ENCODE measurements around the gene TBC1D30. TPM values are rescaled to one million over a fixed set of nuclear protein-coding genes. Genes with fewer than 3 reads are reported as not detected.

Gene TBC1D30
- total RNA-seq, 1 donor = 0.72 TPM

GRCh38 chr12:64894827-64895475 lies 70.5 kb downstream of the TBC1D30 start:
- no peaks in the 10 kb centered on the region for H3K79me2 ChIP-seq (ENCODE audit: insufficient read depth, low read length)
- TF ChIP-seq CTCF (IDR thresholded peaks at IDR 0.05; ENCODE audit: extremely low read depth, low read depth, low read length) = no peak
- H3K9me3 ChIP-seq (ENCODE audit: low read depth, low read length) = no peaks in the 10 kb centered on the region
- no peak for DNase-seq (ENCODE audit: insufficient read length, low spot score, missing footprints)
- no peaks in the 10 kb centered on the region for H3K36me3 ChIP-seq (ENCODE audit: insufficient read depth, low read length)
- peaks cover 22% of the 10 kb centered on the region for H3K4me1 ChIP-seq (ENCODE audit: insufficient read depth, low read length)
- no peak overlapping the region for H2AFZ ChIP-seq (ENCODE audit: low read length)
- peak overlapping the region; percentile 53 for H3K27ac ChIP-seq (ENCODE audit: low read depth, low read length)
- no peak overlapping the region for H3K4me3 ChIP-seq (ENCODE audit: insufficient read depth, low read length)
- no peaks in the 10 kb centered on the region for H3K27me3 ChIP-seq (ENCODE audit: insufficient read depth, low read length)
- no peaks in the 10 kb centered on the region for H4K20me1 ChIP-seq (ENCODE audit: insufficient read depth, low read length)
- peak overlapping the region; percentile 31 for H3K4me2 ChIP-seq (ENCODE audit: insufficient read depth, low read length)

- Histone ChIP-seq H3K79me2 (ENCODE audit: insufficient read depth, low read length) (no peaks in the 10 kb centered on the region), H3K4me2 (ENCODE audit: insufficient read depth, low read length) (peak overlapping the region; percentile 31), H4K20me1 (ENCODE audit: insufficient read depth, low read length) (no peaks in the 10 kb centered on the region), H3K9me3 (ENCODE audit: low read depth, low read length) (no peaks in the 10 kb centered on the region), H3K4me3 (ENCODE audit: insufficient read depth, low read length) (no peak overlapping the region), H3K4me1 (ENCODE audit: insufficient read depth, low read length) (peaks cover 25% of the 10 kb centered on the region), H3K36me3 (ENCODE audit: insufficient read depth, low read length) (no peaks in the 10 kb centered on the region), H3K27me3 (ENCODE audit: insufficient read depth, low read length) (no peaks in the 10 kb centered on the region), H2AFZ (ENCODE audit: low read length) (peak overlapping the region; percentile 4), H3K27ac (ENCODE audit: low read depth, low read length) (peak overlapping the region; percentile 53)
- TF ChIP-seq CTCF (IDR thresholded peaks at IDR 0.05; ENCODE audit: extremely low read depth, low read depth, low read length) = no peak
- no peak for DNase-seq (ENCODE audit: insufficient read length, low spot score, missing footprints)
Measured at GRCh38 chr12:64895526-64895925, 71.1 kb downstream of the TBC1D30 start.

GRCh38 chr12:64900540-64900939 lies 76.1 kb downstream of the TBC1D30 start:
- no peaks in the 10 kb centered on the region for H3K9me3 ChIP-seq (ENCODE audit: low read depth, low read length)
- no peak overlapping the region for H3K27ac ChIP-seq (ENCODE audit: low read depth, low read length)
- no peak overlapping the region for H2AFZ ChIP-seq (ENCODE audit: low read length)
- no peak for DNase-seq (ENCODE audit: insufficient read length, low spot score, missing footprints)
- peaks cover 15% of the 10 kb centered on the region for H3K4me1 ChIP-seq (ENCODE audit: insufficient read depth, low read length)
- H3K36me3 ChIP-seq (ENCODE audit: insufficient read depth, low read length) = no peaks in the 10 kb centered on the region
- H3K27me3 ChIP-seq (ENCODE audit: insufficient read depth, low read length) = no peaks in the 10 kb centered on the region
- TF ChIP-seq CTCF (IDR thresholded peaks at IDR 0.05; ENCODE audit: extremely low read depth, low read depth, low read length) = no peak
- no peaks in the 10 kb centered on the region for H3K79me2 ChIP-seq (ENCODE audit: insufficient read depth, low read length)
- no peak overlapping the region for H3K4me2 ChIP-seq (ENCODE audit: insufficient read depth, low read length)
- H3K4me3 ChIP-seq (ENCODE audit: insufficient read depth, low read length) = no peak overlapping the region
- H4K20me1 ChIP-seq (ENCODE audit: insufficient read depth, low read length) = no peaks in the 10 kb centered on the region

- no peak for TF ChIP-seq CTCF (IDR thresholded peaks at IDR 0.05; ENCODE audit: extremely low read depth, low read depth, low read length)
- peak overlapping the region; percentile 14 for H2AFZ ChIP-seq (ENCODE audit: low read length)
- H3K9me3 ChIP-seq (ENCODE audit: low read depth, low read length) = no peaks in the 10 kb centered on the region
- no peaks in the 10 kb centered on the region for H3K79me2 ChIP-seq (ENCODE audit: insufficient read depth, low read length)
- H4K20me1 ChIP-seq (ENCODE audit: insufficient read depth, low read length) = no peaks in the 10 kb centered on the region
- no peak overlapping the region for H3K27ac ChIP-seq (ENCODE audit: low read depth, low read length)
- H3K4me1 ChIP-seq (ENCODE audit: insufficient read depth, low read length) = peaks cover 10% of the 10 kb centered on the region
- no peak for DNase-seq (ENCODE audit: insufficient read length, low spot score, missing footprints)
- no peak overlapping the region for H3K4me2 ChIP-seq (ENCODE audit: insufficient read depth, low read length)
- no peak overlapping the region for H3K4me3 ChIP-seq (ENCODE audit: insufficient read depth, low read length)
- H3K27me3 ChIP-seq (ENCODE audit: insufficient read depth, low read length) = no peaks in the 10 kb centered on the region
- no peaks in the 10 kb centered on the region for H3K36me3 ChIP-seq (ENCODE audit: insufficient read depth, low read length)
Measured at GRCh38 chr12:64903479-64904152, 79.2 kb downstream of the TBC1D30 start.
